ENCODE measurements around the gene ATP6AP2. TPM values are rescaled to one million over a fixed set of nuclear protein-coding genes. Genes with fewer than 3 reads are reported as not detected.

The ATP6AP2 gene
- total and polyA plus RNA-seq, 2 experiments from 2014 or later = 50.5 to 164 TPM

GRCh38 chrX:40647307-40648197 is 66.8 kb downstream of the ATP6AP2 start, which contains the start of gene CXorf38:
CXorf38 (minus strand) TSS chrX:40647561; CDS start chrX:40647520, 41 bp downstream.
- DNase-seq (ENCODE audit: low read depth in 1 of 2, low spot score in 1 of 2) = peak; percentile 90 to 91
- Histone ChIP-seq H3K9me3 (ENCODE audit: low read depth) (no peaks in the 10 kb centered on the region), H3K4me1 (ENCODE audit: low read depth) (no peaks in the 10 kb centered on the region), H3K27ac (peak within 1 kb of the TSS; percentile 83), H3K36me3 (no peaks in the 10 kb centered on the region), H3K4me3 (peak within 1 kb of the TSS; percentile 50), H3K27me3 (no peaks in the 10 kb centered on the region)
- TF ChIP-seq, protein P1, sequence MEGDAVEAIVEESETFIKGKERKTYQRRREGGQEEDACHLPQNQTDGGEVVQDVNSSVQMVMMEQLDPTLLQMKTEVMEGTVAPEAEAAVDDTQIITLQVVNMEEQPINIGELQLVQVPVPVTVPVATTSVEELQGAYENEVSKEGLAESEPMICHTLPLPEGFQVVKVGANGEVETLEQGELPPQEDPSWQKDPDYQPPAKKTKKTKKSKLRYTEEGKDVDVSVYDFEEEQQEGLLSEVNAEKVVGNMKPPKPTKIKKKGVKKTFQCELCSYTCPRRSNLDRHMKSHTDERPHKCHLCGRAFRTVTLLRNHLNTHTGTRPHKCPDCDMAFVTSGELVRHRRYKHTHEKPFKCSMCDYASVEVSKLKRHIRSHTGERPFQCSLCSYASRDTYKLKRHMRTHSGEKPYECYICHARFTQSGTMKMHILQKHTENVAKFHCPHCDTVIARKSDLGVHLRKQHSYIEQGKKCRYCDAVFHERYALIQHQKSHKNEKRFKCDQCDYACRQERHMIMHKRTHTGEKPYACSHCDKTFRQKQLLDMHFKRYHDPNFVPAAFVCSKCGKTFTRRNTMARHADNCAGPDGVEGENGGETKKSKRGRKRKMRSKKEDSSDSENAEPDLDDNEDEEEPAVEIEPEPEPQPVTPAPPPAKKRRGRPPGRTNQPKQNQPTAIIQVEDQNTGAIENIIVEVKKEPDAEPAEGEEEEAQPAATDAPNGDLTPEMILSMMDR (IDR thresholded peaks at IDR 0.05; ENCODE audit: low read depth, low read length) = no peak

GRCh38 chrX:40651620-40652223 is 71.0 kb downstream of the ATP6AP2 start:
- no peak overlapping the region for H3K4me3 ChIP-seq
- peaks cover 3% of the 10 kb centered on the region for H3K36me3 ChIP-seq
- H3K4me1 ChIP-seq (ENCODE audit: low read depth) = peaks cover 5% of the 10 kb centered on the region
- H3K9me3 ChIP-seq (ENCODE audit: low read depth) = no peaks in the 10 kb centered on the region
- no peak overlapping the region for H3K27ac ChIP-seq
- no peaks in the 10 kb centered on the region for H3K27me3 ChIP-seq
- DNase-seq (ENCODE audit: low read depth in 1 of 2, low spot score in 1 of 2) = peak; percentile 70 to 84
- TF ChIP-seq, protein P1 (IDR thresholded peaks at IDR 0.05; ENCODE audit: low read depth, low read length) = peak; percentile 48

- Histone ChIP-seq H3K27ac (no peak overlapping the region), H3K27me3 (no peaks in the 10 kb centered on the region), H3K36me3 (peaks cover 3% of the 10 kb centered on the region), H3K4me1 (ENCODE audit: low read depth) (peaks cover 5% of the 10 kb centered on the region), H3K4me3 (no peak overlapping the region), H3K9me3 (ENCODE audit: low read depth) (no peaks in the 10 kb centered on the region)
- TF ChIP-seq, protein P1 (IDR thresholded peaks at IDR 0.05; ENCODE audit: low read depth, low read length) = no peak
- no peak for DNase-seq (ENCODE audit: low read depth in 1 of 2, low spot score in 1 of 2)
These were observed 71.9 kb downstream of the ATP6AP2 start for GRCh38 chrX:40652664-40653063.

GRCh38 chrX:40653535-40653934 is 72.8 kb downstream of the ATP6AP2 start:
- TF ChIP-seq, protein P1 (IDR thresholded peaks at IDR 0.05; ENCODE audit: low read depth, low read length) = no peak
- Histone ChIP-seq H3K27ac (no peak overlapping the region), H3K9me3 (ENCODE audit: low read depth) (no peaks in the 10 kb centered on the region), H3K36me3 (peaks cover 3% of the 10 kb centered on the region), H3K4me1 (ENCODE audit: low read depth) (peaks cover 5% of the 10 kb centered on the region), H3K27me3 (no peaks in the 10 kb centered on the region), H3K4me3 (no peak overlapping the region)
- DNase-seq (ENCODE audit: low read depth in 1 of 2, low spot score in 1 of 2) = no peak

Other genes starting within 250 kb of the ATP6AP2 start
- not detected in 2 replicates for gene MPC1L, start 42.5 kb downstream of the ATP6AP2 start, total RNA-seq
- gene MPC1L, start 42.5 kb downstream of the ATP6AP2 start, polyA plus RNA-seq = not detected in 2 replicates
- gene CXorf38, start 66.6 kb downstream of the ATP6AP2 start, total RNA-seq = 9.0 and 12.2 TPM in 2 replicates
- gene CXorf38, start 66.6 kb downstream of the ATP6AP2 start, polyA plus RNA-seq = 4.8 and 9.7 TPM in 2 replicates
- 15.3 and 26.7 TPM in 2 replicates for gene MED14, start 154.6 kb downstream of the ATP6AP2 start, total RNA-seq
- 11.0 and 23.7 TPM in 2 replicates for gene MED14, start 154.6 kb downstream of the ATP6AP2 start, polyA plus RNA-seq

Data from cardiac muscle cell (in vitro differentiated cells and primary cell).